Keratinocyte (primary cell): ENCODE measurements around the gene SORT1. TPM values are rescaled to one million over a fixed set of nuclear protein-coding genes. Genes with fewer than 3 reads are reported as not detected.

ENCODE experiments used
- DNase-seq: peaks from one replicate; pipeline ENCODE4 v3.0.0-alpha.2; 2011; ENCODE audit warnings: low read depth, missing footprints, low spot score
- FAIRE-seq: peaks from 2 replicates; lab custom pipeline; 2011; peaks lifted over from hg19 to GRCh38; lab: Jason Lieb, UNC
- H2AFZ ChIP-seq: 2 replicates; pipeline ENCODE4 v1.6.0; 2012; ENCODE audit warnings: low read length, control low read depth, inconsistent platforms; ENCODE audit not compliant: control insufficient read depth
- H3K27ac ChIP-seq: 2 replicates; pipeline ENCODE4 v1.5.1; 2011; ENCODE audit warnings: low read length; ENCODE audit not compliant: control insufficient read depth, insufficient read depth
- H3K27me3 ChIP-seq: 3 replicates; pipeline ENCODE4 v1.6.0; 2011; ENCODE audit warnings: low read length; ENCODE audit not compliant: control insufficient read depth, insufficient read depth; ENCODE audit errors: extremely low read depth
- H3K36me3 ChIP-seq, 2 experiments: 2 replicates in 1 of 2; 3 replicates in 1 of 2; pipeline ENCODE4 v1.5.1; 2011; ENCODE audit warnings: low read length in 2 of 2, mild to moderate bottlenecking in 1 of 2; ENCODE audit not compliant: control insufficient read depth in 2 of 2, insufficient read depth in 2 of 2; ENCODE audit errors: extremely low read depth in 1 of 2
- H3K4me1 ChIP-seq: 3 replicates; pipeline ENCODE4 v1.5.1; 2011; ENCODE audit warnings: low read length; ENCODE audit not compliant: control insufficient read depth, insufficient read depth; ENCODE audit errors: extremely low read depth
- H3K4me2 ChIP-seq: 3 replicates; pipeline ENCODE4 v1.6.0; 2011; ENCODE audit warnings: low read depth, low read length; ENCODE audit not compliant: control insufficient read depth, insufficient read depth; ENCODE audit errors: extremely low read depth
- H3K4me3 ChIP-seq, 3 experiments: fragments of 200-600 bp in 1 of 3; sonication (generic) in 1 of 3; 2 replicates in 2 of 3; 3 replicates in 1 of 3; pipeline ENCODE4 v1.5.1; 2011 to 2016; ENCODE audit warnings: low read length in 3 of 3, mild to moderate bottlenecking in 3 of 3, control low read depth in 2 of 3, inconsistent platforms in 1 of 3, low read depth in 1 of 3, mixed read lengths in 1 of 3, mixed run types in 1 of 3, moderate library complexity in 1 of 3; ENCODE audit not compliant: control insufficient read depth in 2 of 3, insufficient read depth in 2 of 3; ENCODE audit errors: extremely low read depth in 1 of 3
- H3K79me2 ChIP-seq: 2 replicates; pipeline ENCODE4 v1.6.0; 2012; ENCODE audit warnings: low read length; ENCODE audit not compliant: control insufficient read depth, insufficient read depth
- H3K9ac ChIP-seq: 3 replicates; pipeline ENCODE4 v1.6.0; 2011; ENCODE audit warnings: low read length; ENCODE audit not compliant: control insufficient read depth, insufficient read depth; ENCODE audit errors: extremely low read depth
- H3K9me1 ChIP-seq: 3 replicates; pipeline ENCODE4 v1.6.0; 2011; ENCODE audit warnings: low read length; ENCODE audit not compliant: control insufficient read depth, insufficient read depth; ENCODE audit errors: extremely low read depth
- H3K9me3 ChIP-seq: 2 replicates; pipeline ENCODE4 v1.5.1; 2012; ENCODE audit warnings: low read depth, low read length; ENCODE audit not compliant: control insufficient read depth
- H4K20me1 ChIP-seq: 3 replicates; pipeline ENCODE4 v1.6.0; 2011; ENCODE audit warnings: low read length; ENCODE audit not compliant: control insufficient read depth, insufficient read depth; ENCODE audit errors: extremely low read depth
- EZH2 ChIP-seq: IDR thresholded peaks from one replicate; pipeline ENCODE4 v1.6.1; 2012; ENCODE audit warnings: inconsistent platforms, mild to moderate bottlenecking, low read length, moderate library complexity
- dilution Hi-C: fragments of 300-500 bp; cut with MboI; formaldehyde crosslinking; loops from one replicate; pipeline ENCODE4 v1.7.0; 2020; ENCODE audit warnings: low sequenced_read_pairs; ENCODE audit not compliant: extremely low pct_ligation_motif_present
- polyA plus RNA-seq, 5 experiments: library from polyadenylated mRNA; depleted of rRNA in 3 of 5; stranded (reverse) in 3 of 5; stranded (forward) in 1 of 5; unstranded in 1 of 5; fragments of >200 nt; gene quantifications; 1 replicate in 1 of 5; 2 replicates in 3 of 5; 3 replicates in 1 of 5; pipeline versions ENCODE4 v1.2.1 to v1.2.3, GENCODE V29; 2011 to 2012; ENCODE audit warnings: missing spikeins in 2 of 5, low read depth in 1 of 5, low replicate concordance in 1 of 5
- TF ChIP-seq, protein P1 (sequence below), 3 experiments: IDR thresholded peaks in 1 of 3; conservative IDR thresholded peaks in 1 of 3; optimal IDR thresholded peaks in 1 of 3; 2 replicates in 2 of 3; 3 replicates in 1 of 3; pipeline versions ENCODE3 to v1.5.1; 2011; ENCODE audit warnings: low read length in 3 of 3, mild to moderate bottlenecking in 3 of 3, moderate library complexity in 2 of 3, control low read depth in 1 of 3, inconsistent platforms in 1 of 3; ENCODE audit not compliant: insufficient read depth in 2 of 3; ENCODE audit errors: extremely low read depth in 1 of 3

The SORT1 gene
- polyA plus RNA-seq, 1 donor (not counting 4 experiments of a cell fraction or from before 2014, with no cell fraction given) = 1.6 TPM

DNA sequence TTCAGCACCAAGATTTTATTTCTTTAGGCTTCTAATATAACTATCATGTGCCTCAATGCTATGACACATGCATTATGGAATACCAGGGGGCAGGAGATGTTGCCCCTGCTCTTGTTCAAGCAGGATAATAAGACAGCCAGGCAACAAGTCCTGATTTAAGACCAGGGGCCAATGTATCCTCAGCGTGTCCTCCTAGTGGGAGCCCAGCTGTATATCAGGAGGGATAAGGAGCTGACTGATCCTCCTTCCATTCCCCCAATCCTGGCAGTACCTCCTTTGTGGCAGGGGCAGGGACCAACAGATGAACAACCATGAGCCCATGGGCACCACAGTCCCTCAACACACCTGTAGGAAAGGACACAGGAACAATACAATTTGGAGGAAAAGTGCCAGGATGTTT lies 29.3 kb downstream of the SORT1 start:
- Histone ChIP-seq H3K9me3 (no peaks in the 10 kb centered on the region), H3K4me2 (no peak overlapping the region), H4K20me1 (no peaks in the 10 kb centered on the region), H3K27ac (no peak overlapping the region), H2AFZ (no peak overlapping the region), H3K9me1 (no peaks in the 10 kb centered on the region), H3K9ac (no peak overlapping the region), H3K4me3 (no peak overlapping the region), H3K4me1 (peaks cover 4% of the 10 kb centered on the region), H3K27me3 (peaks cover 2% of the 10 kb centered on the region), H3K36me3 (no peaks in the 10 kb centered on the region), H3K79me2 (no peaks in the 10 kb centered on the region)
- no peak for TF ChIP-seq EZH2
- TF ChIP-seq, protein P1, sequence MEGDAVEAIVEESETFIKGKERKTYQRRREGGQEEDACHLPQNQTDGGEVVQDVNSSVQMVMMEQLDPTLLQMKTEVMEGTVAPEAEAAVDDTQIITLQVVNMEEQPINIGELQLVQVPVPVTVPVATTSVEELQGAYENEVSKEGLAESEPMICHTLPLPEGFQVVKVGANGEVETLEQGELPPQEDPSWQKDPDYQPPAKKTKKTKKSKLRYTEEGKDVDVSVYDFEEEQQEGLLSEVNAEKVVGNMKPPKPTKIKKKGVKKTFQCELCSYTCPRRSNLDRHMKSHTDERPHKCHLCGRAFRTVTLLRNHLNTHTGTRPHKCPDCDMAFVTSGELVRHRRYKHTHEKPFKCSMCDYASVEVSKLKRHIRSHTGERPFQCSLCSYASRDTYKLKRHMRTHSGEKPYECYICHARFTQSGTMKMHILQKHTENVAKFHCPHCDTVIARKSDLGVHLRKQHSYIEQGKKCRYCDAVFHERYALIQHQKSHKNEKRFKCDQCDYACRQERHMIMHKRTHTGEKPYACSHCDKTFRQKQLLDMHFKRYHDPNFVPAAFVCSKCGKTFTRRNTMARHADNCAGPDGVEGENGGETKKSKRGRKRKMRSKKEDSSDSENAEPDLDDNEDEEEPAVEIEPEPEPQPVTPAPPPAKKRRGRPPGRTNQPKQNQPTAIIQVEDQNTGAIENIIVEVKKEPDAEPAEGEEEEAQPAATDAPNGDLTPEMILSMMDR (optimal IDR thresholded peaks at IDR 0.05 in 1 of 3, IDR thresholded peaks at IDR 0.05 in 1 of 3, conservative IDR thresholded peaks at IDR 0.05 in 1 of 3; ENCODE audit: extremely low read depth in 1 of 3, insufficient read depth in 2 of 3, low read length in 3 of 3) = no peak
- DNase-seq (no peak), FAIRE-seq (no peak)
- dilution Hi-C loops = no loop called here

DNA sequence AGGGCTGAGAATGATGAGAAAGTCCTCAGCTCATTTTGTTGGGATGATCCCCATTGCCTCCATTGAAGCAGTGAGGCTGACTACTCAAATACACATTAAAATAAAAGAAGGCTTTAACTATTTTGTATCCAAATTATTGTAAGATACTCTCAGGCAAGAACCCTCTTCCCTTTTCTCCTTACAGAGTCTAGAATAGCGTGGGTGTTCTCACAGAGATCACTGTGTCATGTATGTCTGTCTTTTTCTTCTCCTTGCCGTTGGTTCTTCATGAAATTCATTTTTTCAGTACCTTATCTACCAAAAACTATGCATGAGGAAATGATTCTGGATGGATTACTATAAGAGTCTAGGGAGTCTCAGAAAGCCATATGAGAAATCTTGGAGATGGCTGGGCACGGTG lies 30.1 kb downstream of the SORT1 start:
- no peak overlapping the region for H3K9ac ChIP-seq
- H3K9me1 ChIP-seq = no peaks in the 10 kb centered on the region
- no peaks in the 10 kb centered on the region for H3K79me2 ChIP-seq
- no peaks in the 10 kb centered on the region for H4K20me1 ChIP-seq
- TF ChIP-seq, protein P1 (optimal IDR thresholded peaks at IDR 0.05 in 1 of 3, IDR thresholded peaks at IDR 0.05 in 1 of 3, conservative IDR thresholded peaks at IDR 0.05 in 1 of 3; ENCODE audit: extremely low read depth in 1 of 3, insufficient read depth in 2 of 3, low read length in 3 of 3) = no peak
- no peak for TF ChIP-seq EZH2
- H2AFZ ChIP-seq = no peak overlapping the region
- FAIRE-seq = no peak
- dilution Hi-C loops = no loop called here
- H3K4me3 ChIP-seq = no peak overlapping the region
- no peak overlapping the region for H3K4me2 ChIP-seq
- H3K36me3 ChIP-seq = no peaks in the 10 kb centered on the region
- H3K9me3 ChIP-seq = no peaks in the 10 kb centered on the region
- no peak for DNase-seq
- peaks cover 2% of the 10 kb centered on the region for H3K27me3 ChIP-seq
- H3K4me1 ChIP-seq = peaks cover 4% of the 10 kb centered on the region
- no peak overlapping the region for H3K27ac ChIP-seq
